DMS 273 (cell line): Measurements from ENCODE around the gene CNNM3.

Experiments
- DNase-seq: peaks from one replicate; lab custom pipeline; 2025; ENCODE audit not compliant: unreplicated experiment; lab: John Stamatoyannopoulos, UW

Gene CNNM3

GRCh38 chr2:96816836-96817702 is 1.0 kb downstream of the CNNM3 start:
- peak; percentile 62 for DNase-seq

- DNase-seq: no peak
Measured at GRCh38 chr2:96817882-96818281, 1.8 kb downstream of the CNNM3 start.

GRCh38 chr2:96819128-96819875 is 3.2 kb downstream of the CNNM3 start:
- peak; percentile 26 for DNase-seq

DNA sequence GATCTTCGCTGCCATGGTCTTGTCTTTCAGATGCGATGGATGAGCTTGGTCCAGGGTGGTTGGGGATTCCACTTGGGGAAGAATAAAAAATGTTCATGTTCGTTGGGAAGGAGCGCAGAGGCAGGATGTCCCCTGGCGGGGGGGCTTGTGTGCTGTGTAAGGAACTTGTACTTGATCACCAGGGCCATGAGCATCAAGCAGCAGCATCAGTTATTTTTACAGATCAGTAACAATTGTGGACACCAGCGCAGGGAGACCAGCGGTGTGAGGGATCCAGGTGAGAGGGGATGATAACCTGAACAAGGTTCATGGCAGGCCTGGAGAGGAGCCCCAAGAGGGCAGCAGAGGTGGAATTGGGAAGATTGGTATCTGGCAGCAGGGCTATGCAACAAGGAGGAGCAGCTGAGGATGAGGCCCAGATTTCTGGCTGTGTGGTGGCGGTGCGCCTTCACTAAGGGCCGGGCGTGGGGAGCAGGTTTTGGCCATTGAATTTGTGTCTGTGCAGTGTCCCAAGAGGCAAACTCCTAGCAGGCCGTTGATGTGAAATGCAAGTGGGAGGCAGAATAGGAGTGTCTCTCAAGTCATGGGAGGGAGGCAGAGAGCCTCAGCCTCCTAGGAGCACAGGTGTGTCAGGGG is 3.9 kb downstream of the CNNM3 start:
- no peak for DNase-seq

GRCh38 chr2:96821113-96821675 is 5.1 kb downstream of the CNNM3 start:
- DNase-seq: no peak

DNA sequence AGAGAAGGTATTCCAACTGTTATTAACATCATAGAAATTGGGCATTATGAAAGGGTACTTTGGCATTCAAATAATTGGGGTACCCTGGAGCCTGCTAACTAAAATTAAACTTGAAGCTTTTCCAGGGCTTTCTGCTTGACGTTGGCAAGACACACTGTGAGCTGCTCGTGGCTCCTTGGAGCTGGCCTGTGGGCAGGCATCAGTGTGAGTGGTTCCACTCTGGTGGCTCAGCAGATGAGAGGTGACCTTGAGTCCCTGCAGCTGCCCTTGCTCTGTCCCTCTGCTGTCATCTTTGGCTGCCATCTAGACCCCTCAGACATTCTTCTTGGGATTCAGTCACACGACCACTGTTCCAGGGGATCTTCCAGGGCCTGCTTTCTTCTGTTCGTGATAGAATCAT is 6.7 kb downstream of the CNNM3 start:
- no peak for DNase-seq

DNA sequence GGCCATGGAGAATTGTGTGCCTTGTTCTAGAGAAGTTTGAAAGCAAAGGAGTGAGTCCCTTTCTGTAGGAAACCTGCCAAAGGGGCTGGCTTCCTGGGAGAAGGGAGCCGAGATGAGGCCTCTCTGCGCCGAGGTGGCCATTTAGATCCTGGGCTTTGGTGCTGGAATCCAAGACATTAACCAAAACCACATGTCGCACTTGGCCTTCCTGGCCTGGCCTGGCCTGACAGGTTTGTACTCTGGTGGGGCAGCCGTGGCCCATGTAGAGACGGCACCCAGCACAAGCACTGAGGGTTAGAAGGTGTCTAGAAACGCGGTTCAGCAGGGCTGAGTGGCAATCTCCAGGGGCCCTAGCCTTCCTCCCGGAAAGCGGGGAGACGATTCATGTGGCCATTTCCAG is 7.1 kb downstream of the CNNM3 start:
- DNase-seq: no peak

GRCh38 chr2:96824079-96824870 is 8.2 kb downstream of the CNNM3 start:
- DNase-seq: no peak

GRCh38 chr2:96825057-96825456 is 9.0 kb downstream of the CNNM3 start:
- no peak for DNase-seq

GRCh38 chr2:96826546-96827278 is 10.6 kb downstream of the CNNM3 start:
- DNase-seq: no peak

DNA sequence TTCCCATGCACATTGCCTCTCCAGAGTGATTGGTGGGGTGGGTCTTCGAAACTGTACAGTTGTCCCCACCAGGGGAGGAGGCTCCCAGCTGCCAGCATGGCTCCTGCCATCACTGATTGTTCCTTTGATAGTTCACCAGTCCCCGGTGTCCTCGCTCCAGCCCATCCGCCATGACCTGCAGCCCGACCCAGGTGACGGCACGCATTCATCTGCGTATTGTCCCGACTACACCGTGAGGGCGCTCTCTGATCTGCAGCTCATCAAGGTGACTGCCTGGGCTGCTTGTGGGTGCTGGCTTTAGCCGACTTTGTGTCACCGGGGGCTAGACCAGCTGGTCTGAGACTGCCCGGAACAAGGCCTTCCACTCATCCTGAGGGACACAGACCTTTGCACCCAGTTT is 12.4 kb downstream of the CNNM3 start:
- DNase-seq: no peak

DNA sequence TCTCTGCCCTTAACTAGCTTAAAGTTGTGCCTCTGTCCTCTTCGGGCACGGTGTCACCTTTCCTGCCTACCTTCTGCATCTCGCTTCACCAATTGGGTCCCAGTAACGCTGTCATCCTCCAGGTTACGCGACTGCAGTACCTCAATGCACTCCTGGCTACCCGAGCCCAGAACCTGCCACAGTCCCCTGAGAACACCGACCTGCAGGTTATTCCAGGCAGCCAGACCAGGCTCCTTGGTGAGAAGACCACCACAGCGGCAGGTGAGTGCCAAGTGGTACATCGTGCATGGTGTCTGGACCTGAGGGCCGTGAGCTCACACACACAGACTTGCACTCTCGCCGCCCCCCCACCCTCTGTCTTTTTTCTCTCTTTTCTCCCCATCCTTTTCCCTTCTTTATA is 12.8 kb downstream of the CNNM3 start:
- DNase-seq: no peak

DNA sequence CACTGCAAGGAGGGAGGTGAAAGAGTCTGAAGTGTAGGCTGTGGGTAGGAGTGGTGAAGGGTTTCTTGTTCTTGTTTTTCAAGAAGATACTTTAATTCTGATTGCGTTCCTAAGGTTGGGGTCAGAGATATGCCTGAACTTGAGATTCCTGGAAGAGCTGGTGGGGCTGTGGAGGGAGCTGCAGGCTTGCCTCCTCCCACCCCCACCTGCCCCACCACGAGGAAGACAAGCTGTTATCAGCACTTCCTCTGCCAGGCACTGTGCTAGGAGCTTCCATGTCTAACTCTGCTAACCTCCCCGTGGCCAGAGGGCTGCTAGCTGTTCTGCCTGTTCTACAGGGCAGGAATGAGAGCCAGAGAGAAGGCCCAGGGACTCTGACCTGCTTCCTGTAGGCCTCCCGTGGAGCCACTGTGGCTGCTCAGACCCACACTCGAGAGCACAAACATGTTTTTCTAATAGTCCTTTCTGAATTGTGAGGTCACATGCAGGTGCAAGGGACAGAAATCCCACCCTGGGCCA is 14.0 kb downstream of the CNNM3 start:
- DNase-seq: no peak

DNA sequence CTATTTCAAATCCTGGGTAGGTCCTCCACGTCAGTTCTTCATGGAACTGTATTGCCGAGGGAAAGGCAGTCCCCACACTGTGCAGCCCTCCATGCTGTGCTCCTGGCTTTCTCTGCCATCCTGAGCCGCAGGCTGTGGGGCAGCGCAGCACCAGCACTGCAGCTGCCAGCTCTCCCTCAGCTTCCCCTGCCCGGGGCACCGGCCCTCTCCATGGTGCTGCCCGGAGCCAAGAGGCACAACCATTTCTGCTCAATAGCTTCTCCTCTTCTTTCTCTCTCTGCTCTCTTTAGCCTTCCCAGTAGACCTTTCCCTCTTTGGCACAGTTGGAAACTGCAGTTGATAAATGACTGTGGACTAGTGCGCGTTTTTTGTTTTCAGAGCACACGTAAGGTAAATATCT is 15.6 kb downstream of the CNNM3 start:
- no peak for DNase-seq

- no peak for DNase-seq
Measured at GRCh38 chr2:96832408-96832753, 16.3 kb downstream of the CNNM3 start.

GRCh38 chr2:96832754-96833507 is 16.9 kb downstream of the CNNM3 start:
- DNase-seq: no peak

GRCh38 chr2:96835830-96836229 is 19.8 kb downstream of the CNNM3 start:
- no peak for DNase-seq

DNA sequence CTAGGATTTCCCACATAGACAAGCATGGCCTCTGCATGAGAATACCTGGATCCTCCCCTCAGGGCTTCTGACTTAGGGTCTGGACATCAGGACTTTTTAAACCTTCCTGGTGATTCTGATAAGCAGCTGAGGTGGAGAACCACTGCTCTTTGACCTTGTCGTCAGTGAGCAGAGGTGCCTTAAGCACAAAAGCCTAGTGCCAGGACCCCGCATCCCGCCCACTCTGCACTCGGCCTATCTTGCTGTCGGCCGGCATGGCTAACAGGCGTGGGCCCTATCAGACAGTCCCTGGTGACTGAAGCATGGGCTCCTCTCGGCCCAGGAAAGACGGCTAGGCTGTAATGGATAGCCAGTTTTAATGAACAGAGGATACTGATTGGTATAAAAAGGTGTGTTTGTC is 21.5 kb downstream of the CNNM3 start:
- DNase-seq: no peak
